Dedifferentiated amniotic fluid mesenchymal stem cell (primary cell): Measurements from ENCODE around the gene HACD3.
A peak's percentile ranks its signal among the peaks of the same experiment; 100 is the strongest.

ENCODE experiments used
- DNase-seq: peaks from one replicate; pipeline ENCODE4 v3.0.0-alpha.2; 2016; ENCODE audit errors: extremely low spot score

HACD3 gene, protein sequence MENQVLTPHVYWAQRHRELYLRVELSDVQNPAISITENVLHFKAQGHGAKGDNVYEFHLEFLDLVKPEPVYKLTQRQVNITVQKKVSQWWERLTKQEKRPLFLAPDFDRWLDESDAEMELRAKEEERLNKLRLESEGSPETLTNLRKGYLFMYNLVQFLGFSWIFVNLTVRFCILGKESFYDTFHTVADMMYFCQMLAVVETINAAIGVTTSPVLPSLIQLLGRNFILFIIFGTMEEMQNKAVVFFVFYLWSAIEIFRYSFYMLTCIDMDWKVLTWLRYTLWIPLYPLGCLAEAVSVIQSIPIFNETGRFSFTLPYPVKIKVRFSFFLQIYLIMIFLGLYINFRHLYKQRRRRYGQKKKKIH

DNA sequence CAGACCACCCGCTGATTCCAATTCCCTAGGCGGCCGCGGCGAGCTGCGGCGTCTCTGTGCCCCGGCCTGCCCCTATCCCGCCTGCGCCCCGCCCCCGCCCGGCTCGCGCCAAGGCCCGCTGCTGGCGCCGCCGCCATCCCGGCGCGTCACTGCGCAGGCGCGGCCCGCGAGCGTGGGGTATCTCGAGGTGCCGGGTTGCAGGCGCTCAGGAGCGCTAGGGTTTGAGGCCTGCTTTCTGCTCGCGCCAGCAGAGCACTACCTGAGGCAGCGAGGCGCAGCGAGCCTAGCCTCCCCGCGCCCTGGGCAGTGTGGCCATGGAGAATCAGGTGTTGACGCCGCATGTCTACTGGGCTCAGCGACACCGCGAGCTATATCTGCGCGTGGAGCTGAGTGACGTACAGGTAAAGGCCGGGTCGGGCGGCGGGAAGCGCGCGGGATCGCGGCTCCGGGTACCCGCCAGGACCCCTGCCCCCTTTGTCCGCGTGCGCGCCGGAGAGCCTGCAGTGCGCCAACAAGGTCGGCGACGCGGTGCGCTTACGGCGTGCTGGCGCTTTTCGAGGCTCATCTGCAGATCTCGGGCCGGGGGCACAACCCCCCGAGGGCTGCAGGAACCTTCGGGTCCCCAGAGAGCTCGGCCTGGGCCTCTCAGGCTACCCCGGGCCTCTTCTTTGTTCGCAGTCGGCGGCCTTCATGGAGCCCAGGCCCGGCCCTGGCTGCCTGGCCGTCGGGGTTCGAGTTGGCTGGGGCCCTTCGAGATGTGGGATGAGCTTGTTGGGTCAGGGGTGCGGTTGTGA lies at the start of gene HACD3:
Gene HACD3, plus strand, starts transcription at position 146 of the 794 bp plus-strand sequence. Its CDS starts 169 bp downstream, at position 315.
- peak; percentile 51 for DNase-seq

DNA sequence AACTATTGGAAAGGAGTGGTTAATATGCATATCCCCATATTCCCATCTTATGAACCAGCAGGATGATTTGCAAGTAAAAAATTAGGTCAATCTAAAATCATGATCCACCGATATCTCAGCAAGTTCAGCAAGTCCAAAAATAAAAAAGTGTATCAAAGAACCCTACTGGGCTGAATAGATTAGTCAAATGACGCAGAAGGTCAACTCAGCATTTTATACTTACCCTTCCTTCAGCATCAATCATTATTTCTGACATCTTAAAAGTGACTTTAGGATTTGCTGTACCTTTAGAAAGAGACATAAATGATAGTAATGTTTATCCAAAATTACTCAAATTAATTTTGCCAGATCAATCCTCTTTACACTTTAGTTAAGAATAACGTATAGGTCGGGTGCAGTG lies 45.4 kb upstream of the HACD3 start:
- DNase-seq = no peak

DNA sequence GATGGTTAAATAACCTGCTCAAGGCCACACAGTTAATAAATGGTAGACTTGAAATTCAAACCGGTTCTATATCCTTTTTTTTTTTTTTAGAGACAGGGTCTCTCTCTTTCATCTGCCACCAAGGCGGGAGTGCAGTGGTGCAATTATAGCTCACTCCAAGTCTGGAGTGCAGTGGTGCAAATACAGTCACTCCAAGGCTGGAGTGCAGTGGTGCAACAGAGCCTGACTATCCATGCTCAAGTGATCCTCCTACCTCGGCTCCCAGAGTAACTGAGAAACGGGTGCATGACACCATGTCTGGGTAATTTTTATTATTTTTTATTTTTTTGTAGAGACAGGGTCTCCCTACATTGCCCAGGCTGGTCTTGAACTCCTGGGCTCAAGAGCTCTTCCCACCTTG lies 36.2 kb upstream of the HACD3 start:
- no peak for DNase-seq

DNA sequence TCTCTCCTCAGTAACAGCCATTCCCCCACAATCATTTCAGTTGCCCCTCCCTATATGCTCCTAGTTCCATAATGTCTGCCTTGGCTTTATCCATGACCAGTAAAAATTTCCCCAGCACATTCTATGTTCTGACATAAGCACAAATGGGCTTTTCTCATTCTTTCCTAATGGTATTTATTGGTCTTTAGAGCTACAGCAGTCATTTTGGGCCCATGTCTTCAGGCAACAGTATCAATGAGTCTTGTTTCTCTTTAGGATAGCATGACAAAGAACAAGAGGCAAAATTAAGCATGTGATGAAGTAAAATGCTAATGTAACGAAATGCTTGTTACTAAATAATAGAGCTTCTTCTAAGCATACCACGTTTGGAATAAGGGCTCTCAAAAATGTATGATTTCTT lies 20.9 kb upstream of the HACD3 start:
- no peak for DNase-seq

DNA sequence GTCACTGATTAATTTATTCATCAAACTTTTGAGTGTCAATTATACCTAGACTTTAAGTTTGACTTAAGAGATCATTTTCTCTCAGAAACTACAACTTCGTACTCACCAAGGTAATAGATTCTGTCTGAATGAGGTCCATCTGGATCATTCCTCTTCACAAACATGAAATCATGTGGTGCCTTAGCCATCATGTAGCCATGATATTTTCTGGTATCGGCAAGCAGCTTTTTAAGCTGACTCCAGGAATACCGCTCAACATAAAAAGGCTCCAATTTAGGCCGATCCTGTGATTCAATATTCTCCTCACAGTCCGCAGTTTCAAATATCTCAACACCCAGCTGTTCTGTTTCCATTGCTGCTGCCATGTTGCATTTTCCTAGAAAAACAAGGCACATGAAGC lies 18.1 kb upstream of the HACD3 start:
- DNase-seq = no peak

DNA sequence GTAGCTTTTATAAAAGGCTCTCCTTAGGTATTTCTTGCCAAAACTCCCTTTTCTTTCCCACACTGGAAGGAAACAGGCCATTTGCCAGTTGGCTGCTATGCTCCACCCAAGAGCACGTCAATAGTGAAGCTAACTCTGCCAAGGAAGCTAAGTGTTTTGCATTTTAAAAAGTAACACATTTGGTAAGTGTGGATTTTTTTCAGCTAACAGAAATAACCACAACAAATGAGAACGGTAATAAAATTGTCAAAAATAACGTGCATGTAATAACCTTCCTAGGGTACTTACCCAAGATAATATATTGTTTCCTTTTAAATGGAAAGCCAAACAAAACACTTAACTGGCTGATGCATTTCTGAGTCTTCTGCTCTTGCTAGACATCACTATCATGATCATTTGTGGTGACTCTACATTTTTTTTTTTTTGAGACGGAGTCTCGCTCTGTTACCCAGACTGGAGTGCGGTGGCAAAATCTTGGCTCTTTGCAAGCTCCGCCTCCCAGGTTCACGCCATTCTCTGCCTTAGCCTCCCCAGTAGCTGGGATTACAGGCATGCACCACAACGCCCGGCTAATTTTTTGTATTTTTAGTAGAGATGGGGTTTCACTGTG lies 17.4 kb upstream of the HACD3 start:
- DNase-seq = no peak

DNA sequence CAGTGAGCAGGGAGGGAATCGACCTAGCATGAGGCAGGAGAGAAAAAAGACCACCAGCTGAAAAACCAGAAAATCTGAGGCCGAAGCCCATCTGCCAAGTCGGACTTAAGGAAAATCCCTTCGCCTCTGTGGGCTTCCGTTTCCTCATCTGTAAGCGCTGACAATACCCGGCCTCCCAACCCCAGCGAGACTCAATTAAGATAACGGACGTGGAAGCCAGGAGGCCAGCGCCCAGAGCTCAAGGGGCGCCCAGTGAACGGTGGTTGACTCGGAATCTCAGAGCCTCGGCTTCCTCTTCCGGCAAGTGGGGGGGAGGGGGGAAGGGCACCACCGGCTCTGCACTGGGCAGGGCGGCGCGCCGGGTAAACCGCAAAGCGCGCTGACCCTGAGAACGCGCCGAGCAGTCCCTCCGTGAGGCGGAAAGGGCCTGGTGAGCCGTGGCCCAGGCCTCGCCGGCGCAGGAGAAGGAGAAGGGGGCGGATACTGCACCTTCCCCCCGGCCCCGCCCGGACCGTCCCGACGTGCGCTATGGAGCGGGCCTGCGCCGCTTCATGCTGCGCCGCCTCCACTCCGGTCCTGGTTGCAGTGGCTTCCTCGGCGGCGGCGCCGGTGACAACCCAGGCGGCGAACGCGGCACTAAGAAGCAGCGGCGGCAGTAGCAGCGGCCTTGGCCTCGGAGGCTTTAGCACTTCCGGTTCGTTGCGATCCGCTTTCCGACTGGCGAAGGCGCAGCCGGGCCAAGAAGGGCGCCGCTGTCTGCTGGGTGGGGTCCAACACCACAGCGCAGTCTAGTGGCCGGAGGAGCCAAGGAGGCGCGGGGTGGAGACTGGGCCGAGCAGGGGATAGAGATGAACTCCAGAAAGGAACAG lies 13.0 kb upstream of the HACD3 start, which contains the start of gene DPP8:
Gene DPP8, minus strand, starts transcription at position 693 of the 869 bp plus-strand sequence. CDS start 5,136 bp downstream, outside the sequence.
- DNase-seq = peak; percentile 89

DNA sequence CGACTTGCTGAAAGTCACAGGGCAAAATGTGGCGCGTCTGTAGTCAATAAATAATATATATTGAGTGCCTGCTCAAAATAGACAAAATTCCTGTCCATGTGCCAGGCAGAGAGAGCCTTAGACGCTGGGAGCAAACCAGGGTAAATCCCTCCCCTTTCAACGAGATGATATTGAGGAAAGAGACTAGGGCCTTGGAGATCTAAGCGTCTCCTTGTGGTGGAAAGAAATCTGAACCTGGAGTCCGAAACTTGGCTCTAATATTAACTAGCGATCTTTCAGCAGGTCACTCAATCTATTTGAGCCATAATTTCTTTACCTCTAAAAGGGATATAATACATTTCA lies 12.4 kb upstream of the HACD3 start:
- DNase-seq = no peak

DNA sequence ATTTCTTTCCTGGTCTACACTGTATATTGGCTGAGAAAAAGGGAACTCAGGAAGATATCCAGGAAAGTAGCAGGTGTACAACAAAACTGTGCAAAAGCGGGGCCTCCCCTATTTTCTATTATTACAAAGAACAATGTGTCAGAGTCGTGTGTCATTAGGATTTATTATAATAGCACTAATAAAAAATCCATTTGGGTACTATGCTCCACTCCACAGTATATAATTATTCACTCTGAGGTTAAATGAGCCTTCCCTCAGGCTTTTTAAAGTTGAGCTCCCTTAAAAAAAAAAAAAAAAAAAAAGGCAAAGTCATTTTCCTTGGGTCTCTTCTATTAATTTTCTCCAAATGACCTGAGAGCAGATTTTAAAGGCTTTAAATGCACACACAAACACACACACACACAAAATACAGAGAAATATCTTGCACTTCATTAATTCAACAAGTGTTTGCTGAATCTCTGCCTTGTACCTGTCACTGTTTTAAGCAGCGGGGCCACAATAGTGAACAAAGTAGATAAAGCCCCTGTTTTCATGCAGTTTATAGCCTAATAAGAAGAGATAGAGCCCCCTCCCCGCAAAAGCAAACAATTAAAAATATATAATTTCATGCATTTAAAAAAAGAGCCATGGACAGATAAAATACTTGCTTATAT lies 11.5 kb upstream of the HACD3 start:
- DNase-seq = no peak

DNA sequence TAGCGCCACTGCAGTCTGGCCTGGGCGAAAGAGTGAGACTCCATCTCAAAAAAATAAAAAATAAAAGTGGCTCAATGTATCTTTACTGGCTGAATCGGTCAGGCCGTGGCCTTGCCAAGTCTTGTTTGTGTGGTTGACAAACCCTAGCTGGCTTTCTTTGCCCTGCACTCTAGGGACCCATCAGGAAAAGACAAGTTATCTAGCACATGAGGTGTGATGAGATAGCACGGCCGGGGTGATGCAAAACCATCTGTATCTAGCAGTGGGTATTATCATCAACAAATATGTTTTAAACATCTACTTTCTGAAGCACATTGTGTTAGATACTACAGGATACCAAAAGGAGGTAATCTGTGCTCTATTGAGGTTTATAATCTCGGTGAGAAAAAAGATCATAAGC lies 8.9 kb upstream of the HACD3 start:
- DNase-seq = no peak

DNA sequence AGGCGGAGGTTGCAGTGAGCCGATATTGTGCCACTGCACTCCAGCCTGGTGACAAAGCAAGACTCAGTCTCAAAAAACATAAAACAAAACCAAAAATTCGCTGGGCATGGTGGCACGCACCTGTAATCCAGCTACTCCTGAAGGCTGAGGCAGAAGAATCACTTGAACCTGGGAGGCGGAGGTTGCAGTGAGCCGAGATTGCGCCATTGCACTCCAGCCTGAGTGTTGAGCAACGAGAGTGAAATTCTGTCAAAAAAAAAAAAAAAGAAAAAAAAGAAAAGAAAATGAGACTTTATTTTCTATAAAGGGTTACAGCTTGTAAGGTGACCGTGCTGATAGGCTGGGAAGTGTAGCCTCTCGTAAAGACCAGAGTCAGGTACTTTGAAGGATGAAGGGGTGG lies 6.0 kb upstream of the HACD3 start:
- DNase-seq = no peak

DNA sequence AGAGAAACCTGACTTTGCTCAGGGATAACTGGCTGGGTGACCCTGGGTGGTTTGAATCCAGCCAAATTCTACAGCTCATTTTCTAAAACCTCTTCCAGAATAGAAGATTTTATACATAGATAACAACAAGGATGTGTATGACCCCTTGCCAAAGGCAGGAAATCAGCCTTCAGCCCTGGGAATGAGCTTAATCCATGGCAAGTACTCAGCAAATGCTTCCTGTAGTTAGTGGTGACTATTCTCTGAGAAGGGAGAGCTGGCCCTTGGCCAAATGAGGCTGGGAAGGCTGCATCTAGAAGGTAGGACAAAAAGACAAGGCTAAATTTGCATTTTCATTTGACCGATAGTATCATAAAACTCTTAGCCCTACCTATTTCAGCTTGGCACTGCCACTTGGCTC lies 4.6 kb upstream of the HACD3 start:
- no peak for DNase-seq

DNA sequence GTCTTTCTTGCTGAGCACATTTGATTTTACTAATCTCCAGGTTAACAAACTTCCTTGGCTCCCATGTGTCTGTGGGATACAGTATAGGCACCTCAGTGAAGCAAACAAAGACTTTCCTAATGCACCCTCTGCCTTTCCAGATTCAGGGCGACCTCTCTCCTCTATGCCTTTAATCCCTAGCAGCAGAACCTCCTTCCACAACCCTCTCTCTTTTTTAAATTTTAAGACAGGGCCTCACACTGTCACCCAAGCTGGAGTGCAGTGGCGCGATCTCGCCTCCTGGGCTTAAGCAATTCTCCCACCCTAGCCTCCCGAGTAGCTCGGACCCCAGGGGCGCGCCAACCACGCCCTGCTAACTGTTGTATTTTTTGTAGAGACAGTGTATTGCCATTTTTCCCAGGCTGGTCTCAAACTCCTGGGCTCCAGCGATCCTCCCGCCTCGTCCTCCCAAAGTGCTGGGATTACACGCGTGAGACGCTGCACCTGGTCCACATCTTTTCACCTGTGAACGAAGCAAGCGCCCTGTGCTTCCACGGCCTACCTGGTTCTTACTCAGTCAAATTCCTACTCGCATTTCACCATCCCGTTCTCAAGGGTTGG lies 1.7 kb upstream of the HACD3 start:
- no peak for DNase-seq

DNA sequence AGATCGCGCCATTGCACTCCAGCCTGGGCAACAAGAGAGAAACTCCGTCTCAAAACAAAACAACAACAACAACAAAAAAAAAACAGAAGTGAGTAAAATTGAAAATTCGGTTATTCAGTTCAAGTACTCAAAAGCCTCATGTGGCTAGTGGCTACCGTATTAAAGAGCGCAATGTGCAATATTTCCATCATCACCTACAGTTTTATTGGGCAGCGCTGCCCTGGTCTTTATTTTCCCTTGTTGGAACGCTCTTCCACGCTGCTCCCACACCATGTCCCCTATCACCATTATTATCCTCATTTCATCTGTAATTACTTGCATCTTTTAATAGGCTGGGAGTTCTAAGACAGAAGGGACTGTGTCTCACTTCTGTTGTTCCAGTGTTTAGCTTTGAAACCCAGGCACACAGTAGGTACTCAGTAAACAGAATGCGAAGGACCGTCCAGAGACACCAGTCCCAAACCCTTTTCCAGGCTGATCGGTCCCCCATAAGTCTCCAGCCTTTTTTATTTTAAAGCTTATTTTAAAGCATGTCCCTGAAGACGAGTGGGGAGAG lies 423 bp upstream of the HACD3 start:
- no peak for DNase-seq

DNA sequence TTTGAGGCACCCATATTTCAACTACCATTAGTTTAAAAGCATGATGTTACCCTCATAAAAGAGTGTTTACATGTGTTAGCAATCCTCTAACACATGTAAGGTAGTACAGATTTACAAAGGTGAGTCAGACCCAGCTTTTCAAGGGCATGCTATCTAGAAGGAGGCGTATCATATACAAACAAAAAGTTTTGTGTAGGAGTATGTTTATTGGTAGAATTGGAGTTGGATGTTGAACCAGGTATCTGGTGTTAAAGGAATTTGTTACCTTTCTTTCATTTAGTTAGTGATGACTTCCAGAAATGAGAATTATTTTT lies 2.4 kb downstream of the HACD3 start:
- peak; percentile 30 for DNase-seq

DNA sequence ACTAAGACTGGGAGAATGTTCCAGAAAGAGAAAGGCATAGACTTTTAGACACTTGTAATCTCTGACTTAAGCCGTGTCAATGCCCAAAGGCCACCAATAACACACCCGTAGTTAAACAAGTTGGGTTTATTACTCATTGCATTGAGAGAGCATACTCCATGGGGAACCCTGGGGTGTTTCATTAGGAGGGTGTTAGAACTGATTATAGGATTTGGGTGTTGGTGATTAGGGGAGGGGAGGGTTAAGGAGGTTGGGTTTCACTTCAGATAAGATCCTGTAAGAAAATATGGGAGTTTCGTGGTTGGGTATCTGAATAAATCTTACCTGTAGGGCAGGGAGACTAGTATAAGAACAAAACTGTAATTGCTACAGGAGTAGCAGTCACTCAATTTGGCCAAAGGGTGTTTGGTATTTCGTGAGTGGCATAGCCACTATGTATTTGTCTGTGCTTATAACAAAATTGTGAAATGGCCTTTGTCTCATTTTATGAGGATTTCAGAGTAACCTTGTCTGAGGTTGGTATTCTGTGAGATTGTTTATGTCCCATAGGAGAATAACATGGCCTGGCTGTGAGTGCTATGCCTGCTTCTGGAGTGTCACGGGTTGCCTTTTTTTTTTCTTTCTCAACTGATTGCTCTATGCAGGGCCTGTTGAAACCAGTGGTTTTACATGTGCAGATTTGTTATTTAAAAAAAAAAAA lies 2.9 kb downstream of the HACD3 start:
- no peak for DNase-seq

DNA sequence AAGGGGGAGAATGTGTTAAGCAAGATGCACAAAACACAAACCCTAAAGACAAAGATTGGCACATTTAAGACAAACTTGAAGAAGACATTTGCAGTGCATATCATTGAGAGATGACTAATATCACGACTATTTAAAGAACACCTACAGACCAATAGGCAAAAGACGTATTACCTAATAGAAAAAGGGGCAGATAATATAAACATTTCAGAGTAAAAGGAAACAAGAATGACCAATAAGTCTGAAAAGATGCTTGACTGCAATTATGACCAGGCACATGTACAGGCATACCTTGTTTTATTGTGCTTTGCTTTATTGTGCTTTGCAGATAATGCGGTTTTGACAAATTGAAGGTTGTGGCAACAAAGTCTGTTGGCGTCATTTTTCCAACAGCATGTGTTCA lies 4.9 kb downstream of the HACD3 start:
- DNase-seq = no peak

DNA sequence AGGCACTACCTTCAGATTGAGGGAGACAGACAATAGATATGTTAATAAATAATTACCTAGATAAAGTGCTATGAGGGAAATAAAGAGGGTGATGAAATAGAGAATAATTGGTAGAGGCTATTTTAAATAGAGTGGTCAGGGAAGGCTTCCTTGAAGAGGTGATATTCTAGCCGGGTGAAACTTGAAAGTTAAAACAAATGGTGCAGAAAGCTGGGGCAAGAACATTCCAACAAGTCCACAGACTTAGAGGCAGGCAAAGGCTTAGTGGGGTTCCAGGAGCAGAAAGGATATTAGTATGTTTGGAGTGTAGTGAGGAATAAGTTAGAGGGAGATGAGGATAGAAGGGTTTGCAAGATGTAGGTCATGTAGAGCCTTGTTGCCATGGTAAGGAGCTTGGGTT lies 10.1 kb downstream of the HACD3 start:
- no peak for DNase-seq

DNA sequence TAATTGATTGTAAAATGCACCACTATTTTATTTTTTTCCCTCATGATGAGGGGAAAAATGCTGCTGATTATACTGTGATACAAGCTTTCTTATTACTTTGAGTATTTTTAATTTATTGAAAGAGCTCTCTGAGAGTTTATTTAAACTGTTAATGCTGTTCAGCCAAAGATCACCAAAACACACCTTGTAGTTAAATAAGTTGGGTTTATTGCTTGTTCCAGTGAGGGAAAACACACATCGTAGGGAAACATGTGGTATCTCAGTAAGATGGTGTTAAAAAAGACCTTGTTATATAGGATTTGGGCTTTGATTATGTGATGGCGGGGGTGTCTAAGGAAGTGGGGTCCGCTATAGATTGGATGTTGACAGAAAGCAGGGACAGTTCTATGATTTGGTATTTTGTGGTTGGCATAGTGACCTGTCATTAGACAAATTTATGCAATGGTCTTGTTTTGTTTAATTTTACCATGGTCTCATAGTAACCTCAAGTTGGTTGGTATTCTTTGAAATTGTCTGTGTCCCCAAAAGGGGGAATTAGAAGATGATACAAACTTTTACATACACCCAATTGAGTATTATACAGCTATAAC lies 11.1 kb downstream of the HACD3 start:
- DNase-seq = no peak

DNA sequence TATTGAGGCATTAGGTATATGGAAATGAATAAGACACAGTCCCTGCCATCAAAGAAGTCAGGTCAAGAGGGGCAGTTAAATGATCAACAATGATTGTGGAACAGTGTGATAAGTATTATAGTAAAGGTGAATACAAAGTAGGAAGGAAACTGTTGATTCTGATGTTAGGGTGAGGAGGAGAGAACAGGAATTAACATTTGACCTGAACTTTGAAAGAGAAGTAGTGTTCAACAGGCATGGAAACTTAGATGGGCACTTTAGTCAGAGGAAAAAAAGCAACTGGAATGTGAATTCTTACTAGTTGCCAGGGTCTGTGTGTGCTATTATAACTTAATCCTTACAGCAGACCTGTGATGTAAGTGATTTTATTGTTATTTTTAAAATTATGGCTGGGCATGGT lies 17.6 kb downstream of the HACD3 start:
- DNase-seq = no peak
